HEK293 (cell line): ENCODE results near the gene TRPM5.
A peak's percentile ranks its signal among the peaks of the same experiment; 100 is the strongest.

ENCODE experiments used
- CTCF ChIA-PET: fragments of 350-600 bp; formaldehyde crosslinking; extraction: SDS; loops from one replicate; lab custom pipeline; 2021; ENCODE audit warnings: antibody characterized with exemption; lab: Yijun Ruan, JAX
- POLR2A ChIA-PET: fragments of 300-600 bp; formaldehyde crosslinking; extraction: SDS; loops from one replicate; lab custom pipeline; 2020; ENCODE audit warnings: antibody characterized with exemption, inconsistent platforms; lab: Yijun Ruan, JAX
- H3K27ac ChIP-seq: fragments of 200-500 bp; sonication (Bioruptor generic); 2 replicates; pipeline ENCODE4 v1.5.1; 2014; ENCODE audit warnings: low read depth, low read length, control low read depth, inconsistent platforms; ENCODE audit errors: extremely low read depth
- H3K36me3 ChIP-seq, 2 experiments: fragments of 200-500 bp in 1 of 2; sonication (Bioruptor generic) in 1 of 2; 1 replicate in 1 of 2; 2 replicates in 1 of 2; pipeline ENCODE4 v1.5.1; 2014 to 2017; ENCODE audit warnings: inconsistent platforms in 2 of 2, low read length in 2 of 2; ENCODE audit not compliant: control insufficient read depth in 2 of 2, insufficient read depth in 1 of 2
- H3K4me1 ChIP-seq: fragments of 200-500 bp; sonication (Bioruptor generic); 2 replicates; pipeline ENCODE4 v1.5.1; 2014; ENCODE audit warnings: mild to moderate bottlenecking, low read length, inconsistent platforms; ENCODE audit not compliant: control insufficient read depth, insufficient read depth
- H3K4me3 ChIP-seq: 2 replicates; pipeline ENCODE4 v1.5.1; 2011; ENCODE audit warnings: low read depth, mild to moderate bottlenecking, control low read depth, low read length, moderate library complexity
- H3K9me3 ChIP-seq: fragments of 200-500 bp; sonication (Bioruptor generic); 2 replicates; pipeline ENCODE4 v1.5.1; 2014; ENCODE audit warnings: low read depth, low read length, inconsistent platforms; ENCODE audit not compliant: control insufficient read depth, insufficient read depth
- EGR2 ChIP-seq: fragments of 450-650 bp; formaldehyde crosslinking; IDR thresholded peaks from 2 replicates; pipeline ENCODE4 v1.5.1; 2016; ENCODE audit warnings: low read depth, missing biosample characterization, missing genetic modification characterization
- GLI4 ChIP-seq: fragments of 450-650 bp; formaldehyde crosslinking; IDR thresholded peaks from 2 replicates; pipeline ENCODE4 v1.5.1; 2016; ENCODE audit warnings: missing biosample characterization, missing genetic modification characterization
- MZF1 ChIP-seq: fragments of 450-650 bp; formaldehyde crosslinking; IDR thresholded peaks from 2 replicates; pipeline ENCODE4 v1.5.1; 2017; ENCODE audit warnings: missing biosample characterization, missing genetic modification characterization, borderline replicate concordance
- SETDB1 ChIP-seq: IDR thresholded peaks from one replicate; pipeline ENCODE4 v1.6.1; 2017; ENCODE audit warnings: mild to moderate bottlenecking, low read length, moderate library complexity, mixed read lengths; ENCODE audit not compliant: insufficient read length
- ZFHX2 ChIP-seq: fragments of 450-650 bp; formaldehyde crosslinking; conservative IDR thresholded peaks from 2 replicates; pipeline ENCODE4 v1.5.1; 2016; ENCODE audit warnings: missing biosample characterization, missing genetic modification characterization
- ZNF274 ChIP-seq, 2 experiments: fragments of 200-500 bp in 1 of 2; fragments of 450-650 bp in 1 of 2; sonication (Bioruptor generic) in 1 of 2; formaldehyde crosslinking in 1 of 2; IDR thresholded peaks; 2 replicates each; pipeline versions ENCODE4 v1.5.1 to v1.6.1; 2014 to 2016; ENCODE audit warnings: borderline replicate concordance in 1 of 2, inconsistent platforms in 1 of 2, low read length in 1 of 2, missing biosample characterization in 1 of 2, missing genetic modification characterization in 1 of 2
- ZNF324 ChIP-seq: fragments of 450-650 bp; formaldehyde crosslinking; IDR thresholded peaks from 2 replicates; pipeline ENCODE4 v1.5.1; 2016; ENCODE audit warnings: missing biosample characterization, missing genetic modification characterization
- ZNF354C ChIP-seq: fragments of 450-650 bp; formaldehyde crosslinking; IDR thresholded peaks from 2 replicates; pipeline ENCODE4 v1.5.1; 2016; ENCODE audit warnings: missing biosample characterization, missing genetic modification characterization, low read depth, borderline replicate concordance
- ZNF530 ChIP-seq: fragments of 450-650 bp; formaldehyde crosslinking; IDR thresholded peaks from 2 replicates; pipeline ENCODE4 v1.5.1; 2016; ENCODE audit warnings: low read depth, missing biosample characterization, missing genetic modification characterization
- ZNF654 ChIP-seq: fragments of 450-650 bp; formaldehyde crosslinking; IDR thresholded peaks from 2 replicates; pipeline ENCODE4 v1.5.1; 2016; ENCODE audit warnings: low read depth, missing biosample characterization, missing genetic modification characterization
- ZNF670 ChIP-seq: fragments of 450-650 bp; formaldehyde crosslinking; IDR thresholded peaks from 2 replicates; pipeline ENCODE4 v1.5.1; 2016; ENCODE audit warnings: missing biosample characterization, missing genetic modification characterization, low read depth
- TF ChIP-seq, protein P1 (sequence below): fragments of 450-650 bp; formaldehyde crosslinking; IDR thresholded peaks from 2 replicates; pipeline ENCODE4 v1.5.1; 2016; ENCODE audit warnings: missing biosample characterization, missing genetic modification characterization
- TF ChIP-seq, protein P2 (sequence below): fragments of 450-650 bp; formaldehyde crosslinking; IDR thresholded peaks from 2 replicates; pipeline ENCODE4 v1.5.1; 2016; ENCODE audit warnings: missing biosample characterization, missing genetic modification characterization, borderline replicate concordance
- TF ChIP-seq, protein P3 (sequence below): fragments of 450-650 bp; formaldehyde crosslinking; IDR thresholded peaks from 2 replicates; pipeline ENCODE4 v1.5.1; 2016; ENCODE audit warnings: missing biosample characterization, missing genetic modification characterization
- TF ChIP-seq, protein P4 (sequence below): fragments of 450-650 bp; formaldehyde crosslinking; IDR thresholded peaks from 2 replicates; pipeline ENCODE4 v1.5.0; 2017; ENCODE audit warnings: missing biosample characterization, missing genetic modification characterization, borderline replicate concordance

TRPM5 gene

DNA sequence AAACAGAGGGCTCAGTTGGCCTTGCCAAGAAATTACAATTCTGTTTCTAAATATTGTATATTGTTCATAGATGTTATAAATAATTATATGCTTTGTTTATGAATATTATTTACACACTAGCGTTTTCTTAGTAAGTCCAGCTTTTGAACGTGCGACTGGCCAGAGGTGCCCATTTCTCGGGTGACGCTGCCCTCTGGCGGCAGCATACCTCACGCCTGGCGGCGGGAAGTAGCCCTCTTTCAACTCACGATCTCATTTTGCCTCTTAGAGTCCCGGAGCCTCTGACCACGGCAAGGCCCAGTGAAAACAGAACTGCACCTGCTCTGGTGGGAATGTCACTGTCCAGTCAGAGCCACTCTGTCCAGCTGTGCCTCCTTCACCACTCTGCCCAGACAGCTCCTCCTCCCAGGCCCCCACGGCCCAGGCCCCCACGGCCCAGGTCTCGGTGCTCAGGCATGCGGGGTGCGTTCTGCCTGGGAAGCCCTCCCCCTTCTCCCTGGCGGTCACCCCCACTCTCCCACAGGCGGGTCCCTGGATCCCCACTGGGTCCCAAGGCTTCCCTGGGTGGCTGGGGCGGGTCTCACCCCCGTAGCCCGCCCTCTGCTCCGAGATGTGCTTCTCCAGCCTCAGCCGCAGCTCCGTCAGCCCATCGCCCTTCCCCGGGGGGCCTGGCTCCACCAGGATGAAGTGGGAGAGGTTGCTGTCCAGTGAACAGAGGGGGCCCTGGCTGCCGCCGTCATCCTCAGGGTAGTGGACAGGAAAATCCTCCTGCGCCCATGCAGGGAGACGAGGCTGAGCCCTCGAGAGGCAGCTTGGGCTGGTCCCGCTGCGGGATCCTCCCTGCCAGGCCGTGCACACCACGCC is 24.4 kb downstream of the TRPM5 start:
- Histone ChIP-seq H3K36me3 (no peaks in the 10 kb centered on the region), H3K9me3 (no peaks in the 10 kb centered on the region), H3K4me1 (no peaks in the 10 kb centered on the region), H3K4me3 (no peak overlapping the region), H3K27ac (no peak overlapping the region)
- TF ChIP-seq, protein P1, sequence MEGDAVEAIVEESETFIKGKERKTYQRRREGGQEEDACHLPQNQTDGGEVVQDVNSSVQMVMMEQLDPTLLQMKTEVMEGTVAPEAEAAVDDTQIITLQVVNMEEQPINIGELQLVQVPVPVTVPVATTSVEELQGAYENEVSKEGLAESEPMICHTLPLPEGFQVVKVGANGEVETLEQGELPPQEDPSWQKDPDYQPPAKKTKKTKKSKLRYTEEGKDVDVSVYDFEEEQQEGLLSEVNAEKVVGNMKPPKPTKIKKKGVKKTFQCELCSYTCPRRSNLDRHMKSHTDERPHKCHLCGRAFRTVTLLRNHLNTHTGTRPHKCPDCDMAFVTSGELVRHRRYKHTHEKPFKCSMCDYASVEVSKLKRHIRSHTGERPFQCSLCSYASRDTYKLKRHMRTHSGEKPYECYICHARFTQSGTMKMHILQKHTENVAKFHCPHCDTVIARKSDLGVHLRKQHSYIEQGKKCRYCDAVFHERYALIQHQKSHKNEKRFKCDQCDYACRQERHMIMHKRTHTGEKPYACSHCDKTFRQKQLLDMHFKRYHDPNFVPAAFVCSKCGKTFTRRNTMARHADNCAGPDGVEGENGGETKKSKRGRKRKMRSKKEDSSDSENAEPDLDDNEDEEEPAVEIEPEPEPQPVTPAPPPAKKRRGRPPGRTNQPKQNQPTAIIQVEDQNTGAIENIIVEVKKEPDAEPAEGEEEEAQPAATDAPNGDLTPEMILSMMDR: peak; percentile 56
- TF ChIP-seq ZNF654 (tag by site-specific recombination) (peak; percentile 61), ZNF274 (IDR thresholded peaks at IDR 0.05; ENCODE audit: low read length) (no peak), ZNF274 (tag by site-specific recombination; IDR thresholded peaks at IDR 0.05; ENCODE audit: borderline replicate concordance) (no peak)
- ChIA-PET POLR2A (interaction anchor here (1.1 to 2.2 kb wide), 4 partner anchors 19 to 114 kb away, joined by 3 to 19 read pairs (median 4); partner anchors contain the start of gene TSSC4), CTCF (interaction anchor here (0.6 to 11.2 kb wide), 48 partner anchors 9 to 719 kb away, joined by 3 to 297 read pairs (median 6); partner anchors contain the start of genes C11orf21, CD81, TSPAN32 and TSSC4)

DNA sequence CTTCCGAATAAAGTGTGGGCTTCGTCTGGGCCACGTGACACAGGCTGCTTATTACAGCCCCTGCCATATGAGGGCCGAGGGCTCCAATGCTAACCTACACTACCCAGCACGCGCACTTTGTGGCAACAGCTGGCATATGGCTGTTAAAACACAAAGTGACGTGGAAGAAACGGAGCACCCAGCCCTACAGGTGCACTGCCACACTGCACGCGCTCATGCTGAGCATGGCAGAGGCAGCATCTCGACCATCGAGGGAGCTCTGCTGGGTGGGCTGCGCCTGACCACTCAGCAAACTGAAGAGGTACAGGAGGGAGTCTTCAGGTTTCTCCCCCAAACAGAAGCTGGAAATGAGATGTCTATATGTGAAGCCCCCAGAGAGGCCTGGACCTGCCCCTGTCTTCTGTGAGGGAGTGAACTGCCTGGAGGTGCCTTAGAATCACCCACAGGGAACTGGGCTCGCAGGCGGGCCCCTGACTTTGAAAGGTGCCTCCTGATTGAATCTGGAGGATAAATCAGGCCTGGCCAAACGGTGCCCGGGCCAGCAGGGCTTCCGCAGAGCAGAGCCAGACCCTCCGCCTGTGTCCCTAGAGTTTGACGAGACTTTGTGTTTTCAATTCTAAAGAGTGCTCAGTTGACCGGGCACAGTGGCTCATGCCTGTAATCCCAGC is 25.5 kb downstream of the TRPM5 start:
- POLR2A ChIA-PET: interaction anchor here (1.1 to 2.2 kb wide), 2 partner anchors 41 to 113 kb away, joined by 3 to 19 read pairs; no protein-coding TSS in a partner anchor

DNA sequence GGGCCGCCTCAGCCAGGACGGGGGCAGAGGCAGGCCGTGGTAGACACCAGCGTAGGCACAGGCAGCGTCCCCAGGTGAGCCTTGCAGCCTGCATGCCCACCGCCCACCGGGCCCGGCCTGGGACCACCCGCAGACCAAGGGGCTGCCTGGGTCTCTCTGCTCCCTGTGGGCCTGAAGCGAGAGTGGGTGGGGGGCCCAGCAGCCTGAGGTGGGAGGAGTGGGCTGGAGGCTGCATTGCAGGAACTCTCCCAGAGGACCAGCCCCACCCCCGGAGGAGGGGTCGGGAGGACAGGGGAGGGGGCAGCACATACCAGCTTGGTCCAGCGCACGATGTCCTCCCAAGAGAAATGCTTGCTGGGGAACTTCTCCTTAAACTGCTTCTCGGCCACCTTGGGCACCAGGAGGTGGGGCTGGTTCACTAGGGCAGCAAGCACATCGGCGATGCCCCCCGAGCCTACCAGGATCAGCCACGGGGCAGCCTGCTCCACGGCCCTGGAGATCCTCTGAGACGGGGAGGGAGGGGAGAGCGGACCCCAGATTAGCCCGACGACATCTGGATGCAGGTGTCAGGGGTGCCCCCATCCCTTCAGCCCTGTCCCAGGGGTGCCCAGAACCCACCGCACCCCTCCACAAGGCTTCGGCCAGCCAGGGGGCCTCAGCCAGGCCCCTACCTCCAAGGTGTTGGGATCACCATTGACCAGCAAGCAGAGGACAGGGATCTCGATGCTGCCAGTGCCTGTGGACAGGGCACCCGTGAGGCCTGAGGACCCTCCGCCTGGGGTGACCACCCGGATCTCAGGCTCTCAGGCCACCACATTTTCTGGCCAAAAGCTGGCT is 26.2 kb downstream of the TRPM5 start:
- H3K36me3 ChIP-seq: no peaks in the 10 kb centered on the region
- H3K4me1 ChIP-seq: no peaks in the 10 kb centered on the region
- no peaks in the 10 kb centered on the region for H3K9me3 ChIP-seq
- ChIA-PET CTCF (interaction anchor here (0.6 to 11.2 kb wide), 9 partner anchors 12 to 391 kb away, joined by 3 to 297 read pairs (median 29); partner anchors contain the start of genes C11orf21, TSPAN32 and TSSC4), POLR2A (no interaction called here)
- no peak overlapping the region for H3K4me3 ChIP-seq
- no peak overlapping the region for H3K27ac ChIP-seq
- TF ChIP-seq ZFHX2 (peak; percentile 57), MZF1 (tag by site-specific recombination) (no peak), SETDB1 (no peak), EGR2 (tag by site-specific recombination) (peak; percentile 35), ZNF530 (tag by site-specific recombination) (no peak), GLI4 (no peak)
- TF ChIP-seq, protein P2, sequence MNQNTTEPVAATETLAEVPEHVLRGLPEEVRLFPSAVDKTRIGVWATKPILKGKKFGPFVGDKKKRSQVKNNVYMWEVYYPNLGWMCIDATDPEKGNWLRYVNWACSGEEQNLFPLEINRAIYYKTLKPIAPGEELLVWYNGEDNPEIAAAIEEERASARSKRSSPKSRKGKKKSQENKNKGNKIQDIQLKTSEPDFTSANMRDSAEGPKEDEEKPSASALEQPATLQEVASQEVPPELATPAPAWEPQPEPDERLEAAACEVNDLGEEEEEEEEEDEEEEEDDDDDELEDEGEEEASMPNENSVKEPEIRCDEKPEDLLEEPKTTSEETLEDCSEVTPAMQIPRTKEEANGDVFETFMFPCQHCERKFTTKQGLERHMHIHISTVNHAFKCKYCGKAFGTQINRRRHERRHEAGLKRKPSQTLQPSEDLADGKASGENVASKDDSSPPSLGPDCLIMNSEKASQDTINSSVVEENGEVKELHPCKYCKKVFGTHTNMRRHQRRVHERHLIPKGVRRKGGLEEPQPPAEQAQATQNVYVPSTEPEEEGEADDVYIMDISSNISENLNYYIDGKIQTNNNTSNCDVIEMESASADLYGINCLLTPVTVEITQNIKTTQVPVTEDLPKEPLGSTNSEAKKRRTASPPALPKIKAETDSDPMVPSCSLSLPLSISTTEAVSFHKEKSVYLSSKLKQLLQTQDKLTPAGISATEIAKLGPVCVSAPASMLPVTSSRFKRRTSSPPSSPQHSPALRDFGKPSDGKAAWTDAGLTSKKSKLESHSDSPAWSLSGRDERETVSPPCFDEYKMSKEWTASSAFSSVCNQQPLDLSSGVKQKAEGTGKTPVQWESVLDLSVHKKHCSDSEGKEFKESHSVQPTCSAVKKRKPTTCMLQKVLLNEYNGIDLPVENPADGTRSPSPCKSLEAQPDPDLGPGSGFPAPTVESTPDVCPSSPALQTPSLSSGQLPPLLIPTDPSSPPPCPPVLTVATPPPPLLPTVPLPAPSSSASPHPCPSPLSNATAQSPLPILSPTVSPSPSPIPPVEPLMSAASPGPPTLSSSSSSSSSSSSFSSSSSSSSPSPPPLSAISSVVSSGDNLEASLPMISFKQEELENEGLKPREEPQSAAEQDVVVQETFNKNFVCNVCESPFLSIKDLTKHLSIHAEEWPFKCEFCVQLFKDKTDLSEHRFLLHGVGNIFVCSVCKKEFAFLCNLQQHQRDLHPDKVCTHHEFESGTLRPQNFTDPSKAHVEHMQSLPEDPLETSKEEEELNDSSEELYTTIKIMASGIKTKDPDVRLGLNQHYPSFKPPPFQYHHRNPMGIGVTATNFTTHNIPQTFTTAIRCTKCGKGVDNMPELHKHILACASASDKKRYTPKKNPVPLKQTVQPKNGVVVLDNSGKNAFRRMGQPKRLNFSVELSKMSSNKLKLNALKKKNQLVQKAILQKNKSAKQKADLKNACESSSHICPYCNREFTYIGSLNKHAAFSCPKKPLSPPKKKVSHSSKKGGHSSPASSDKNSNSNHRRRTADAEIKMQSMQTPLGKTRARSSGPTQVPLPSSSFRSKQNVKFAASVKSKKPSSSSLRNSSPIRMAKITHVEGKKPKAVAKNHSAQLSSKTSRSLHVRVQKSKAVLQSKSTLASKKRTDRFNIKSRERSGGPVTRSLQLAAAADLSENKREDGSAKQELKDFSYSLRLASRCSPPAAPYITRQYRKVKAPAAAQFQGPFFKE (tag by site-specific recombination): no peak
- TF ChIP-seq, protein P3, sequence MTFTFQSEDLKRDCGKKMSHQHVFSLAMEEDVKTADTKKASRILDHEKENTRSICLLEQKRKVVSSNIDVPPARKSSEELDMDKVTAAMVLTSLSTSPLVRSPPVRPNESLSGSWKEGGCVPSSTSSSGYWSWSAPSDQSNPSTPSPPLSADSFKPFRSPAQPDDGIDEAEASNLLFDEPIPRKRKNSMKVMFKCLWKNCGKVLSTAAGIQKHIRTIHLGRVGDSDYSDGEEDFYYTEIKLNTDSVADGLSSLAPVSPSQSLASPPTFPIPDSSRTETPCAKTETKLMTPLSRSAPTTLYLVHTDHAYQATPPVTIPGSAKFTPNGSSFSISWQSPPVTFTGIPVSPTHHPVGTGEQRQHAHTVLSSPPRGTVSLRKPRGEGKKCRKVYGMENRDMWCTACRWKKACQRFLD (tag by site-specific recombination): no peak
- TF ChIP-seq, protein P4, sequence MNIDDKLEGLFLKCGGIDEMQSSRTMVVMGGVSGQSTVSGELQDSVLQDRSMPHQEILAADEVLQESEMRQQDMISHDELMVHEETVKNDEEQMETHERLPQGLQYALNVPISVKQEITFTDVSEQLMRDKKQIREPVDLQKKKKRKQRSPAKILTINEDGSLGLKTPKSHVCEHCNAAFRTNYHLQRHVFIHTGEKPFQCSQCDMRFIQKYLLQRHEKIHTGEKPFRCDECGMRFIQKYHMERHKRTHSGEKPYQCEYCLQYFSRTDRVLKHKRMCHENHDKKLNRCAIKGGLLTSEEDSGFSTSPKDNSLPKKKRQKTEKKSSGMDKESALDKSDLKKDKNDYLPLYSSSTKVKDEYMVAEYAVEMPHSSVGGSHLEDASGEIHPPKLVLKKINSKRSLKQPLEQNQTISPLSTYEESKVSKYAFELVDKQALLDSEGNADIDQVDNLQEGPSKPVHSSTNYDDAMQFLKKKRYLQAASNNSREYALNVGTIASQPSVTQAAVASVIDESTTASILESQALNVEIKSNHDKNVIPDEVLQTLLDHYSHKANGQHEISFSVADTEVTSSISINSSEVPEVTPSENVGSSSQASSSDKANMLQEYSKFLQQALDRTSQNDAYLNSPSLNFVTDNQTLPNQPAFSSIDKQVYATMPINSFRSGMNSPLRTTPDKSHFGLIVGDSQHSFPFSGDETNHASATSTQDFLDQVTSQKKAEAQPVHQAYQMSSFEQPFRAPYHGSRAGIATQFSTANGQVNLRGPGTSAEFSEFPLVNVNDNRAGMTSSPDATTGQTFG: no peak

More for the DNA sequence above, 25.5 kb downstream of the TRPM5 start:
- no peaks in the 10 kb centered on the region for H3K36me3 ChIP-seq
- no peaks in the 10 kb centered on the region for H3K4me1 ChIP-seq
- no peak overlapping the region for H3K27ac ChIP-seq
- CTCF ChIA-PET: interaction anchor here (0.6 to 11.2 kb wide), 25 partner anchors 8 to 459 kb away, joined by 3 to 297 read pairs (median 8); partner anchors contain the start of genes C11orf21, CD81, TSPAN32 and TSSC4
- TF ChIP-seq ZNF670 (tag by site-specific recombination) (no peak), ZNF354C (tag by site-specific recombination) (no peak), ZNF324 (tag by site-specific recombination) (no peak)
- no peaks in the 10 kb centered on the region for H3K9me3 ChIP-seq
- no peak overlapping the region for H3K4me3 ChIP-seq
